ENCODE measurements around the gene GLDN. TPM values are rescaled to one million over a fixed set of nuclear protein-coding genes. Genes with fewer than 3 reads are reported as not detected.

GLDN gene
- total and polyA plus RNA-seq, 2 of the 4 experiments (the other 2 are of a cell fraction), result under 0.01 TPM; not detected in 1

GRCh38 chr15:51390966-51391422 is 49.5 kb downstream of the GLDN start:
- no CpG with 5 or more reads among the region's 5 CpGs for WGBS, 2 experiments (ENCODE audit: extremely low coverage in 2 of 2, insufficient read length in 1 of 2)
- H3K9me1 ChIP-seq (ENCODE audit: insufficient read depth, low read length), result no peaks in the 10 kb centered on the region; the same call in 1 of the 2 replicates
- DNase-seq (no peak), ATAC-seq (ENCODE audit: low read depth) (no peak)
- H3K23ac ChIP-seq (ENCODE audit: low read depth, low read length), result no peak overlapping the region
- H3K79me1 ChIP-seq (ENCODE audit: low read depth in 1 of 2, low read length in 2 of 2), result no peaks in the 10 kb centered on the region
- no peaks in the 10 kb centered on the region for H3K9me3 ChIP-seq (ENCODE audit: control insufficient read depth, insufficient read depth, low read length)
- intact Hi-C loops (cut with micrococcal nuclease) (no loop called here), dilution Hi-C loops (cut with HindIII; ENCODE audit: low sequenced_read_pairs, unreplicated experiment) (no loop called here), in situ Hi-C loops (cut with MboI; ENCODE audit: low sequenced_read_pairs) (no loop called here)
- H3K27ac ChIP-seq (ENCODE audit: insufficient read depth, low read length), result no peak overlapping the region
- ChIA-PET CTCF (interaction anchor here (0.6 kb wide), 1 partner anchor 47 kb away, joined by 6 read pairs; no protein-coding TSS in a partner anchor), POLR2A (ENCODE audit: unreplicated experiment) (no interaction called here)
- peaks cover 27% of the 10 kb centered on the region for H3K27me3 ChIP-seq (ENCODE audit: control insufficient read depth, insufficient read depth, low read length)
- no peak overlapping the region for H2BK120ac ChIP-seq (ENCODE audit: low read depth, low read length)
- H3K4me1 ChIP-seq (ENCODE audit: control insufficient read depth, insufficient read depth, low read length), result no peaks in the 10 kb centered on the region
- H2BK15ac ChIP-seq (ENCODE audit: low read depth, low read length), result no peak overlapping the region
- H3K4me3 ChIP-seq (ENCODE audit: insufficient read depth, low read depth, low read length), result no peak overlapping the region
- H2BK5ac ChIP-seq (ENCODE audit: low read depth, low read length, poor library complexity, severe bottlenecking), result no peak overlapping the region
- H2AK5ac ChIP-seq (ENCODE audit: low read depth, low read length), result no peak overlapping the region
- H3K18ac ChIP-seq (ENCODE audit: low read depth, low read length), result no peak overlapping the region
- no TSS peak for BruUV-seq (replicated peaks)
- TF ChIP-seq MAZ (IDR thresholded peaks at IDR 0.05; ENCODE audit: borderline replicate concordance, low read depth, low read length) (no peak), RCOR1 (IDR thresholded peaks at IDR 0.05; ENCODE audit: insufficient replicate concordance, low read length) (no peak), CHD1 (IDR thresholded peaks at IDR 0.05; ENCODE audit: low read depth, low read length) (no peak), FOS (IDR thresholded peaks at IDR 0.05; ENCODE audit: low read depth, low read length) (no peak), MXI1 (IDR thresholded peaks at IDR 0.05; ENCODE audit: borderline replicate concordance, low read depth, low read length) (no peak), RFX5 (IDR thresholded peaks at IDR 0.05; ENCODE audit: low read depth, low read length) (no peak), CTCF (conservative IDR thresholded peaks at IDR 0.05; ENCODE audit: low read depth, low read length) (no peak), BHLHE40 (IDR thresholded peaks at IDR 0.05; ENCODE audit: low read depth, low read length) (no peak), ELK1 (IDR thresholded peaks at IDR 0.05; ENCODE audit: borderline replicate concordance, low read depth, low read length) (no peak), POLR2A (IDR thresholded peaks at IDR 0.05; ENCODE audit: low read depth, low read length) (no peak), MAFK (IDR thresholded peaks at IDR 0.05; ENCODE audit: low read depth, low read length) (no peak), CEBPB (IDR thresholded peaks at IDR 0.05; ENCODE audit: low read depth, low read length) (no peak), USF2 (IDR thresholded peaks at IDR 0.05; ENCODE audit: low read depth, low read length) (no peak), NFE2L2 (IDR thresholded peaks at IDR 0.05; ENCODE audit: low read depth, low read length) (no peak), SMC3 (IDR thresholded peaks at IDR 0.05; ENCODE audit: low read depth, low read length) (no peak), RAD21 (IDR thresholded peaks at IDR 0.05; ENCODE audit: low read length) (no peak)
- no peak overlapping the region for H2BK20ac ChIP-seq (ENCODE audit: low read depth, low read length)
- H3K4ac ChIP-seq (ENCODE audit: low read depth, low read length), result no peak overlapping the region
- no peak overlapping the region for H2AK9ac ChIP-seq (replicated peaks; ENCODE audit: low read depth, low read length, poor library complexity)
- H4K8ac ChIP-seq (ENCODE audit: low read depth in 2 of 2, low read length in 2 of 2), result no peak overlapping the region
- no peaks in the 10 kb centered on the region for H4K20me1 ChIP-seq (ENCODE audit: insufficient read depth, low read length)
- no peak overlapping the region for H4K5ac ChIP-seq (ENCODE audit: low read depth, low read length)
- no peak overlapping the region for H4K91ac ChIP-seq (ENCODE audit: insufficient read depth, low read depth, low read length)
- H3K4me2 ChIP-seq (ENCODE audit: low read depth, low read length), result no peak overlapping the region
- H3K56ac ChIP-seq (ENCODE audit: extremely low read depth, insufficient read depth, low read length), result no peak overlapping the region
- no peak overlapping the region for H2AFZ ChIP-seq (replicated peaks; ENCODE audit: low read length, poor library complexity)
- no peak overlapping the region for H3K14ac ChIP-seq (replicated peaks; ENCODE audit: low read depth, low read length)
- no peak overlapping the region for H3K9ac ChIP-seq (ENCODE audit: low read depth, low read length)
- H3K36me3 ChIP-seq (ENCODE audit: control insufficient read depth, insufficient read depth, low read length), result no peaks in the 10 kb centered on the region
